Skeletal muscle satellite cell (primary cell): ENCODE results near the gene GEMIN7.
"Not testable (repeated sequence)": the region's sequence is repeated elsewhere in the genome, so short reads cannot be mapped to it uniquely, and the experiment has no call there.

Source experiments
- H3K27me3 ChIP-seq: 2 replicates; pipeline ENCODE4 v1.7.0; 2013; ENCODE audit warnings: low read length; ENCODE audit not compliant: control insufficient read depth, insufficient read depth
- H3K36me3 ChIP-seq: 2 replicates; pipeline ENCODE4 v1.7.0; 2013; ENCODE audit warnings: mild to moderate bottlenecking, control low read depth, low read length; ENCODE audit not compliant: insufficient read depth
- H3K4me1 ChIP-seq: 2 replicates; pipeline ENCODE4 v1.7.0; 2013; ENCODE audit warnings: low read length; ENCODE audit not compliant: control insufficient read depth, insufficient read depth
- H3K4me2 ChIP-seq: 2 replicates; pipeline ENCODE4 v1.7.0; 2013; ENCODE audit warnings: mild to moderate bottlenecking, low read length
- H3K4me3 ChIP-seq: 2 replicates; pipeline ENCODE4 v1.7.0; 2013; ENCODE audit warnings: low read length
- H3K9ac ChIP-seq: 2 replicates; pipeline ENCODE4 v1.7.0; 2013; ENCODE audit warnings: mild to moderate bottlenecking, low read depth, low read length, moderate library complexity
- H3K9me3 ChIP-seq: replicated peaks from 2 replicates; pipeline ENCODE4 v1.7.0; 2013; ENCODE audit warnings: mild to moderate bottlenecking, control low read depth, low read length

Gene GEMIN7

GRCh38 chr19:45115809-45116615 lies 37.0 kb downstream of the GEMIN7 start:
- H3K36me3 ChIP-seq = no peaks in the 10 kb centered on the region
- H3K9me3 ChIP-seq = no peaks in the 10 kb centered on the region
- no peaks in the 10 kb centered on the region for H3K27me3 ChIP-seq
- H3K4me1 ChIP-seq = peaks cover 25% of the 10 kb centered on the region
- H3K9ac ChIP-seq = no peak overlapping the region
- H3K4me2 ChIP-seq = no peak overlapping the region
- no peak overlapping the region for H3K4me3 ChIP-seq

DNA sequence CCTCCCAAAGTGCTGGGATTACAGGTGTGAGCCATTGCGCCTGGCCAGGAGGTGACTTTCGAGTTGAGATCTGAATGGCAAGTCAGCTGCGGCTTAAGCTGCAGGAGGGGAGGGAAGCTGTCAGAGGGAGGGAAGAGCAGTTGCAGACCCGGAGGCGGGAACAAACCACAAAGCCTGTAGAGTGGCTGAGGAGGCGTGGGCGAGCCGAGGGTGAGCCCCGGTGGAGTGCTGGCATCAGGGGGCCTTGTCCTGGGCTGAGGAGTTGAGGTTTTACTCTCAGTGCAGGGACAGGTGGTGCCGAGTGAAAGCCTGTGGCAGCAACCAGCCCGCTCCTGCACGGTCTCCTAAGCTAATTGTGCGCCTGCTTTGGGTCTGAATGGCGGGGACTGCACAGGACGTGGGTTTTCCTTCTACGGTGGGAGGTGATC lies 38.1 kb downstream of the GEMIN7 start:
- no peak overlapping the region for H3K4me3 ChIP-seq
- no peaks in the 10 kb centered on the region for H3K36me3 ChIP-seq
- no peak overlapping the region for H3K9ac ChIP-seq
- H3K9me3 ChIP-seq = no peaks in the 10 kb centered on the region
- H3K27me3 ChIP-seq = no peaks in the 10 kb centered on the region
- H3K4me2 ChIP-seq = no peak overlapping the region
- H3K4me1 ChIP-seq = peaks cover 25% of the 10 kb centered on the region

- no peak overlapping the region for H3K4me2 ChIP-seq
- H3K27me3 ChIP-seq = no peaks in the 10 kb centered on the region
- peaks cover 25% of the 10 kb centered on the region for H3K4me1 ChIP-seq
- H3K9ac ChIP-seq = no peak overlapping the region
- H3K4me3 ChIP-seq = no peak overlapping the region
- H3K36me3 ChIP-seq = no peaks in the 10 kb centered on the region
- no peaks in the 10 kb centered on the region for H3K9me3 ChIP-seq
Observed at GRCh38 chr19:45117671-45118070, 38.6 kb downstream of the GEMIN7 start.

DNA sequence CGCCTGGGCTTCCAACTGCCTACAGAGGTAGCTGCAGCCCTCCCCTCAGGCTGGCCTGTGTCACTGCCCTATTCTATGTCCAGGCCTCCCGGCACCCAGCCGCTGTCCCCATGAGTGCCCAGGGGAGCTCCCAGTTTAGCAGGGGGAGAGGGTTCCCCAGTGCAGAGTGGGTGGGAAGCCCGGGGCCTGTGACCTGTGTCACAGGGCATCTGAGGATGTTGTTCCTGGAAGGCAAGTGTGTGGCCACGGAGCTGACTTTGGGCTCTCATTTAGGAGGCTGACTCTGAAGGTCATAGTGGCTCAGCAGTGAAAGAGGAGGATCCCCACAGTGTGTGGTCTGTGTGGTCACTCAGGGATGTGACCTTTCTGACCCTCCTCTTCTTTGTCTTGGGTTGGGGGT lies 39.0 kb downstream of the GEMIN7 start:
- Histone ChIP-seq H3K27me3 (no peaks in the 10 kb centered on the region), H3K9me3 (no peaks in the 10 kb centered on the region), H3K36me3 (no peaks in the 10 kb centered on the region), H3K4me2 (no peak overlapping the region), H3K4me3 (no peak overlapping the region), H3K9ac (no peak overlapping the region), H3K4me1 (peaks cover 25% of the 10 kb centered on the region)

- H3K9ac ChIP-seq, H3K36me3 ChIP-seq, H3K9me3 ChIP-seq, H3K4me3 ChIP-seq, H3K27me3 ChIP-seq, H3K4me2 ChIP-seq: not testable (repeated sequence)
- H3K4me1 ChIP-seq = peaks cover 25% of the 10 kb centered on the region
Observed at GRCh38 chr19:45118591-45119355, 39.7 kb downstream of the GEMIN7 start.

DNA sequence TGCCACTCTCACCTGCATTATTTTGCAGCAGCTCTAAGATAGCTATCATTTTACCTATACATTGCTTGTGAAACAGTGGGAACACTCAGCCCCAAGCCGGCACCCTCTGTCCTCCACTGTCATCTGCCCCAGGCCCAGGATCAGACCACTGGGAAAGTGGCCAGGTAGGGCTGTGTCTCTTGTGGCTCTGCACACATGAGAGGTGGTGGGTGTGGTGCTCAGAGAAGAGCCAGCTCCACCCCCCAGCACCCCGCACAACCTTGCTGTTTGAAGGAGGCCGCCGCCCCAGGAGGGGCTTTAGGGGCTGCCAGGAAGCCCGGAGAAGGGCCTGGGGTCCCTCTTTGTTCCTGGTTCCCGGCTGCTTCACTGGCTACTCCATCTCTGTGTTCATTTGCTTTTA lies 40.5 kb downstream of the GEMIN7 start:
- Histone ChIP-seq H3K27me3 (no peaks in the 10 kb centered on the region), H3K4me1 (peaks cover 25% of the 10 kb centered on the region), H3K36me3 (no peaks in the 10 kb centered on the region), H3K4me2 (no peak overlapping the region), H3K4me3 (no peak overlapping the region), H3K9me3 (no peaks in the 10 kb centered on the region), H3K9ac (no peak overlapping the region)

DNA sequence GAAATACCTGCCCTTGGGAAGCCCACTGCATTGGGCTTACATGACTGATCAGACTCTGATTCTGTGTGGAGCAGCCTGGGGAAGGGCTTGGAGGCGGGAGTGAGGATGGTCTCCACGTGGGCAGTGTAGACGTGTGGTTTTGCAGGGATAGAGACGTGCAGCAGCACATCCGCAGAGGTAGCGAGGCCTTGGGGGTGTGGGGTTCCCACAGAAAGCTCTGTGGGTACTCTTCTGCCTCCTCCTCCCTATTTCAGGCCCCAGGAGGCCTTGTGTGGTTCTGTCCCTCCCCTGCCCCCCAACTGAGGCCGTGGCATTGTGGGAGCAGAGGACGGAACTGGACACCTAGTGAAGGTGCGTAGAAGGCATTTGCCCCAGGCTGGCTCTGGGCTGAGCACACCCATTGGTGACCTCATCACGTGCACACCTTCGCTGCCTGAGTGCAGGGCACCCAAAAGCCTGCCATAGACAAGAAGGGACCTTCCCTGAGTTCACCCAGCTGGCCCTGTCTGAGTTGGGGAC lies 42.8 kb downstream of the GEMIN7 start:
- Histone ChIP-seq H3K4me3 (no peak overlapping the region), H3K9ac (no peak overlapping the region), H3K27me3 (no peaks in the 10 kb centered on the region), H3K4me2 (no peak overlapping the region), H3K36me3 (no peaks in the 10 kb centered on the region), H3K9me3 (no peaks in the 10 kb centered on the region), H3K4me1 (peaks cover 16% of the 10 kb centered on the region)

- no peak overlapping the region for H3K9ac ChIP-seq
- H3K4me1 ChIP-seq = peaks cover 6% of the 10 kb centered on the region
- H3K9me3 ChIP-seq = no peaks in the 10 kb centered on the region
- H3K4me2 ChIP-seq = no peak overlapping the region
- H3K4me3 ChIP-seq = no peak overlapping the region
- no peaks in the 10 kb centered on the region for H3K27me3 ChIP-seq
- H3K36me3 ChIP-seq = no peaks in the 10 kb centered on the region
Observed at GRCh38 chr19:45122832-45123231, 43.8 kb downstream of the GEMIN7 start.

- H3K9me3 ChIP-seq = no peaks in the 10 kb centered on the region
Observed at GRCh38 chr19:45123440-45123850, 44.4 kb downstream of the GEMIN7 start.

DNA sequence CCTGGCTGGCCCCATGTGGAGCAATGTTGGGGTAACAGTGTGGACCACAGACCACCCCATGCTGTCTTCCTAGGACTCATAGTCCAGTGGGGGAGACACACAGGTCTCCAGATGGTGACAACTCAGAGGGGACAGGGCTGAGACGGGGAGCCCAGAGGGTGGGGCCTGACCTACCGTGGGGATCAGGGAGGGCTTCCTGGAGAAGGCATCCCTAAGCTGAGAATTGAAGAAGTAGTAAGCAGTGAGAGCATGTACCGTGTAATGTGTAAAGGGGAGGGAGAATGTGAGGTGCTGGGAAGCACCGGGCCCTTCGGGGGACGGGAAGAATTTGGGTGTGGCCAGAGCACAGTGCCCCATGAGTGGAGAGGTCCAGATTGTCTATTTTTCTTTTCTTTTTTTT lies 45.0 kb downstream of the GEMIN7 start:
- no peaks in the 10 kb centered on the region for H3K4me1 ChIP-seq
- H3K27me3 ChIP-seq = no peaks in the 10 kb centered on the region
- H3K9ac ChIP-seq = no peak overlapping the region
- no peaks in the 10 kb centered on the region for H3K36me3 ChIP-seq
- H3K4me3 ChIP-seq = no peak overlapping the region
- no peaks in the 10 kb centered on the region for H3K9me3 ChIP-seq
- no peak overlapping the region for H3K4me2 ChIP-seq

More at GRCh38 chr19:45123440-45123850, 44.4 kb downstream of the GEMIN7 start:
- Histone ChIP-seq H3K4me2 (no peak overlapping the region), H3K4me3 (no peak overlapping the region), H3K4me1 (peaks cover 4% of the 10 kb centered on the region), H3K27me3 (no peaks in the 10 kb centered on the region), H3K36me3 (no peaks in the 10 kb centered on the region), H3K9ac (no peak overlapping the region)

GRCh38 chr19:45125360-45125759 lies 46.3 kb downstream of the GEMIN7 start:
- no peaks in the 10 kb centered on the region for H3K9me3 ChIP-seq
- no peak overlapping the region for H3K4me3 ChIP-seq
- H3K4me2 ChIP-seq = no peak overlapping the region
- H3K4me1 ChIP-seq = peaks cover 3% of the 10 kb centered on the region
- no peaks in the 10 kb centered on the region for H3K27me3 ChIP-seq
- no peak overlapping the region for H3K9ac ChIP-seq
- H3K36me3 ChIP-seq = no peaks in the 10 kb centered on the region
